Transverse colon (tissue), 4 donors: ENCODE results near the gene HELZ.

Experiments used
- CTCF ChIP-seq, 5 experiments: fragments of 200-600 bp in 3 of 5; fragments of 450-650 bp in 2 of 5; sonication (generic) in 3 of 5; IDR thresholded peaks; 1 replicate in 2 of 5; 2 replicates in 3 of 5; pipeline ENCODE4 v1.5.1; 2016 to 2017; ENCODE audit warnings: antibody characterized with exemption in 5 of 5, inconsistent platforms in 3 of 5, mild to moderate bottlenecking in 2 of 5, moderate library complexity in 1 of 5
- EP300 ChIP-seq: sonication (generic); formaldehyde crosslinking; IDR thresholded peaks from one replicate; pipeline ENCODE4 v1.6.1; 2017; ENCODE audit warnings: antibody characterized with exemption, low read depth
- POLR2AphosphoS5 ChIP-seq, 3 donors: sonication (generic); formaldehyde crosslinking; IDR thresholded peaks; one replicate each; pipeline ENCODE4 v1.6.1; 2016; ENCODE audit warnings: antibody characterized with exemption in 3 of 3

GRCh38 chr17:67092291-67092690 is 152.7 kb downstream of the HELZ start:
- TF ChIP-seq CTCF (IDR thresholded peaks at IDR 0.05) (no peak), POLR2AphosphoS5 (IDR thresholded peaks at IDR 0.05) (no peak), EP300 (no peak)
